Type B pancreatic cell (in vitro differentiated cells): ENCODE measurements around the gene TMEM229A. TPM values are rescaled to one million over a fixed set of nuclear protein-coding genes. Genes with fewer than 3 reads are reported as not detected.
"Not testable (repeated sequence)": the region's sequence is repeated elsewhere in the genome, so short reads cannot be mapped to it uniquely, and the experiment has no call there.

Experiments used
- DNase-seq: peaks from one replicate; pipeline ENCODE4 v3.0.0; 2021; ENCODE audit warnings: mixed read lengths; ENCODE audit not compliant: unreplicated experiment; ENCODE audit errors: extremely low spot score
- H3K27ac Mint-ChIP-seq: 2 replicates; pipeline ENCODE4 v1.8.0; 2021; ENCODE audit warnings: mild to moderate bottlenecking, mixed read lengths
- H3K27me3 Mint-ChIP-seq: 2 replicates; pipeline ENCODE4 v1.8.0; 2021; ENCODE audit warnings: mixed read lengths
- H3K36me3 Mint-ChIP-seq: 2 replicates; pipeline ENCODE4 v1.8.0; 2021; ENCODE audit warnings: mixed read lengths
- H3K4me1 Mint-ChIP-seq: one replicate; pipeline ENCODE4 v1.8.0; 2021; ENCODE audit warnings: mixed read lengths; ENCODE audit not compliant: unreplicated experiment
- H3K4me3 Mint-ChIP-seq: 2 replicates; pipeline ENCODE4 v1.8.0; 2021; ENCODE audit warnings: mild to moderate bottlenecking, mixed read lengths
- H3K9me3 Mint-ChIP-seq: 2 replicates; pipeline ENCODE4 v1.8.0; 2021; ENCODE audit warnings: mixed read lengths
- CTCF ChIP-seq: fragments of 200-600 bp; sonication (generic); conservative IDR thresholded peaks from 2 replicates; pipeline ENCODE4 v1.5.0; 2021; ENCODE audit warnings: antibody characterized with exemption, mild to moderate bottlenecking
- total RNA-seq: library from RNA; stranded (reverse); gene quantifications from 2 replicates; pipeline ENCODE4 v1.2.1, GENCODE V29; 2021; ENCODE audit warnings: low replicate concordance

The TMEM229A gene
- total RNA-seq, 1 donor from 2014 or later: 0.19 TPM

- Mint-ChIP-seq H3K27me3 (peaks cover 26% of the 10 kb centered on the region), H3K4me1 (no peaks in the 10 kb centered on the region), H3K27ac (no peak overlapping the region)
Observed at GRCh38 chr7:124041439-124041838, 8.6 kb upstream of the TMEM229A start.

GRCh38 chr7:124037902-124038301 lies 5.0 kb upstream of the TMEM229A start:
- not testable (repeated sequence) for H3K9me3 Mint-ChIP-seq, H3K4me1 Mint-ChIP-seq, H3K27ac Mint-ChIP-seq, H3K4me3 Mint-ChIP-seq, H3K36me3 Mint-ChIP-seq, DNase-seq
- H3K27me3 Mint-ChIP-seq: peaks cover 52% of the 10 kb centered on the region

More at GRCh38 chr7:124041439-124041838, 8.6 kb upstream of the TMEM229A start:
- Mint-ChIP-seq H3K9me3 (no peaks in the 10 kb centered on the region), H3K36me3 (no peaks in the 10 kb centered on the region), H3K4me3 (no peak overlapping the region)
- no peak for DNase-seq
- TF ChIP-seq CTCF: no peak

GRCh38 chr7:124035706-124036105 lies 2.8 kb upstream of the TMEM229A start:
- no peaks in the 10 kb centered on the region for H3K4me1 Mint-ChIP-seq
- peaks cover 70% of the 10 kb centered on the region for H3K27me3 Mint-ChIP-seq
- H3K36me3 Mint-ChIP-seq: no peaks in the 10 kb centered on the region
- no peak for TF ChIP-seq CTCF
- H3K27ac Mint-ChIP-seq: no peak overlapping the region
- H3K4me3 Mint-ChIP-seq: no peak overlapping the region
- no peak for DNase-seq
- no peaks in the 10 kb centered on the region for H3K9me3 Mint-ChIP-seq

GRCh38 chr7:124034754-124035100 lies 1.9 kb upstream of the TMEM229A start:
- H3K9me3 Mint-ChIP-seq: no peaks in the 10 kb centered on the region
- DNase-seq: no peak
- peak overlapping the region; percentile 80 for H3K4me3 Mint-ChIP-seq
- no peaks in the 10 kb centered on the region for H3K36me3 Mint-ChIP-seq
- H3K27ac Mint-ChIP-seq: no peak overlapping the region
- H3K27me3 Mint-ChIP-seq: peaks cover 76% of the 10 kb centered on the region
- H3K4me1 Mint-ChIP-seq: no peaks in the 10 kb centered on the region
- no peak for TF ChIP-seq CTCF

- Mint-ChIP-seq H3K9me3 (no peaks in the 10 kb centered on the region), H3K4me1 (no peaks in the 10 kb centered on the region), H3K36me3 (no peaks in the 10 kb centered on the region), H3K4me3 (peak overlapping the region; percentile 83), H3K27ac (no peak overlapping the region), H3K27me3 (peaks cover 80% of the 10 kb centered on the region)
- no peak for DNase-seq
- TF ChIP-seq CTCF: no peak
Observed at GRCh38 chr7:124033807-124034753, 1.2 kb upstream of the TMEM229A start.

- Mint-ChIP-seq H3K27ac (no peak overlapping the region), H3K36me3 (no peaks in the 10 kb centered on the region), H3K27me3 (peaks cover 78% of the 10 kb centered on the region), H3K4me1 (no peaks in the 10 kb centered on the region), H3K4me3 (peak overlapping the region; percentile 83), H3K9me3 (no peaks in the 10 kb centered on the region)
- no peak for TF ChIP-seq CTCF
- peak; percentile 76 for DNase-seq
Observed at GRCh38 chr7:124033095-124033806, 384 bp upstream of the TMEM229A start.
